Measurements from ENCODE around the gene AQP4.

AQP4 gene

DNA sequence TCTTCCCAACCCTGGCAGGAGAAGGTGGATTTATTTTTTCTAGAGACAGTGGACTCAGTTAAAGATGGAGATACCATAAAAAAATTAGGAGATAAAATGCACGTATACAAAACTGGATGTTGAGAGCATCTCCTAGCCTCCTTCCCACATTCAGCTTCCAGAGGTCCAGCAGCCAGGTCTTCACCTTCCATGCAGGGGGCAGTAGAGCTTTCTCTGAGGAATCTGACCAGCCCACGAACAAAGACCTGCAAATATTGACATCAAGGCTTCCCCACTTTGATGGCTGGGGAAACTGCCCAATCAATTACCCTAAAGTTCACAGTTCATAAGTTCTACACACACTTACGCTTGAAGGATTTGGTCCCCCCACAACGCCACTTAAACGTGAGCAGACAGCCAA lies 24.5 kb downstream of the AQP4 start:
- Histone ChIP-seq H3K4me1 (ENCODE audit: low read length) (no peaks in the 10 kb centered on the region), H3K9ac (ENCODE audit: low read length) (no peak overlapping the region), H3K4me2 (ENCODE audit: low read length) (no peak overlapping the region), H3K4me3 (ENCODE audit: low read length) (no peak overlapping the region), H3K9me3 (ENCODE audit: insufficient read depth, low read length) (no peaks in the 10 kb centered on the region), H3K27me3 (ENCODE audit: low read depth, low read length) (no peaks in the 10 kb centered on the region), H2AFZ (ENCODE audit: low read depth, low read length) (no peak overlapping the region), H3K36me3 (replicated peaks; ENCODE audit: low read depth, low read length) (no peaks in the 10 kb centered on the region), H3K27ac (ENCODE audit: low read length) (no peak overlapping the region), H4K20me1 (ENCODE audit: insufficient read depth, low read length) (no peaks in the 10 kb centered on the region), H3K79me2 (ENCODE audit: low read length) (no peaks in the 10 kb centered on the region)
- TF ChIP-seq, protein P1, sequence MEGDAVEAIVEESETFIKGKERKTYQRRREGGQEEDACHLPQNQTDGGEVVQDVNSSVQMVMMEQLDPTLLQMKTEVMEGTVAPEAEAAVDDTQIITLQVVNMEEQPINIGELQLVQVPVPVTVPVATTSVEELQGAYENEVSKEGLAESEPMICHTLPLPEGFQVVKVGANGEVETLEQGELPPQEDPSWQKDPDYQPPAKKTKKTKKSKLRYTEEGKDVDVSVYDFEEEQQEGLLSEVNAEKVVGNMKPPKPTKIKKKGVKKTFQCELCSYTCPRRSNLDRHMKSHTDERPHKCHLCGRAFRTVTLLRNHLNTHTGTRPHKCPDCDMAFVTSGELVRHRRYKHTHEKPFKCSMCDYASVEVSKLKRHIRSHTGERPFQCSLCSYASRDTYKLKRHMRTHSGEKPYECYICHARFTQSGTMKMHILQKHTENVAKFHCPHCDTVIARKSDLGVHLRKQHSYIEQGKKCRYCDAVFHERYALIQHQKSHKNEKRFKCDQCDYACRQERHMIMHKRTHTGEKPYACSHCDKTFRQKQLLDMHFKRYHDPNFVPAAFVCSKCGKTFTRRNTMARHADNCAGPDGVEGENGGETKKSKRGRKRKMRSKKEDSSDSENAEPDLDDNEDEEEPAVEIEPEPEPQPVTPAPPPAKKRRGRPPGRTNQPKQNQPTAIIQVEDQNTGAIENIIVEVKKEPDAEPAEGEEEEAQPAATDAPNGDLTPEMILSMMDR (IDR thresholded peaks at IDR 0.05; ENCODE audit: low read depth, low read length), result no peak
- no peak for TF ChIP-seq EZH2phosphoT487 (IDR thresholded peaks at IDR 0.05; ENCODE audit: low read depth)

GRCh38 chr18:26839609-26840008 lies 25.9 kb downstream of the AQP4 start:
- no peaks in the 10 kb centered on the region for H3K27me3 ChIP-seq (ENCODE audit: low read depth, low read length)
- TF ChIP-seq, protein P1 (IDR thresholded peaks at IDR 0.05; ENCODE audit: low read depth, low read length), result no peak
- no peak for TF ChIP-seq EZH2phosphoT487 (IDR thresholded peaks at IDR 0.05; ENCODE audit: low read depth)
- no peak overlapping the region for H3K27ac ChIP-seq (ENCODE audit: low read length)
- no peaks in the 10 kb centered on the region for H3K4me1 ChIP-seq (ENCODE audit: low read length)
- H3K4me2 ChIP-seq (ENCODE audit: low read length), result no peak overlapping the region
- H3K79me2 ChIP-seq (ENCODE audit: low read length), result no peaks in the 10 kb centered on the region
- no peak overlapping the region for H2AFZ ChIP-seq (ENCODE audit: low read depth, low read length)
- H4K20me1 ChIP-seq (ENCODE audit: insufficient read depth, low read length), result no peaks in the 10 kb centered on the region
- no peak overlapping the region for H3K4me3 ChIP-seq (ENCODE audit: low read length)
- H3K36me3 ChIP-seq (replicated peaks; ENCODE audit: low read depth, low read length), result no peaks in the 10 kb centered on the region
- no peaks in the 10 kb centered on the region for H3K9me3 ChIP-seq (ENCODE audit: insufficient read depth, low read length)
- no peak overlapping the region for H3K9ac ChIP-seq (ENCODE audit: low read length)

DNA sequence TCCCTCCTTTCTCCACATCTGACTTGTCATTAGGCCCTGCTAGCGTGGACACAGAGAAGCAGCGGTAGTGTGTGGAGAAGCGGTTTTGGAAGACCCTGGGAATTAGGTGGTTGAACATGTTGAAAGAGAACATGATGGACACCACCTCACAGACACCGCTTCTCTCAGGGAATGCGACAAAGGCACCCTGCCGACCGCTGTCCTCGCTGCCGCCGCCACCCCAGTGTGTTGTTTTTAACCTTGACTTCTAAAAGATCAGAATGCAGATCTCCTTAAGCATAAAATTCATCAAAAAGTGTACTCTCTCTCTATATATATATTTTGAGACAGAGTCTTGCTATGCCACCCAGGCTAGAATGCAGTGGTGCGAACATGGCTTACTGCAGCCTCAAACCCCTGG lies 33.2 kb downstream of the AQP4 start:
- no peak overlapping the region for H3K4me2 ChIP-seq (ENCODE audit: low read length)
- no peaks in the 10 kb centered on the region for H4K20me1 ChIP-seq (ENCODE audit: insufficient read depth, low read length)
- no peak for TF ChIP-seq EZH2phosphoT487 (IDR thresholded peaks at IDR 0.05; ENCODE audit: low read depth)
- TF ChIP-seq, protein P1 (IDR thresholded peaks at IDR 0.05; ENCODE audit: low read depth, low read length), result no peak

DNA sequence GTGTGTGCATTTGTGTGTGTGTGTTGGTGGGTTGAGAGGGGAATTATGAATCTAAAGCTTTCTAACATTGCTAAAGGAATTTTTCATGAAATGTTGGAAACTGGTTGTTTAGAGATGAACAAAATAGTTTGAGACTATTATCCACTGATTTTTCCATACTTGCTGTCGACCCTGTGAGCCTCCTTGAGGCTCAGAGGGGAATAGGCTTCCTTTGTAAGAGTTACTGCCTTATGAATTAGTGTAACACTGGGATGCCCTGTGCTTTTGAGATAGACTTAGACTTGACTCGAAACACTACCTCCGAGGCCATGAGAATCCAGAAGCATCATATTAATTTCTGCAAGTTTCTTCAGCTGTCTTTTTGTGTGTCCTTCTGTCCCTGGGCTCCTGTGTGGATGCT lies 37.9 kb downstream of the AQP4 start:
- H3K4me2 ChIP-seq (ENCODE audit: low read length), result no peak overlapping the region
- H3K79me2 ChIP-seq (ENCODE audit: low read length), result no peaks in the 10 kb centered on the region
- no peaks in the 10 kb centered on the region for H3K9me3 ChIP-seq (ENCODE audit: insufficient read depth, low read length)
- H3K27ac ChIP-seq (ENCODE audit: low read length), result no peak overlapping the region
- H4K20me1 ChIP-seq (ENCODE audit: insufficient read depth, low read length), result no peaks in the 10 kb centered on the region
- no peak overlapping the region for H3K4me3 ChIP-seq (ENCODE audit: low read length)
- no peaks in the 10 kb centered on the region for H3K27me3 ChIP-seq (ENCODE audit: low read depth, low read length)
- TF ChIP-seq, protein P1 (IDR thresholded peaks at IDR 0.05; ENCODE audit: low read depth, low read length), result no peak
- no peak for TF ChIP-seq EZH2phosphoT487 (IDR thresholded peaks at IDR 0.05; ENCODE audit: low read depth)
- no peak overlapping the region for H2AFZ ChIP-seq (ENCODE audit: low read depth, low read length)
- H3K9ac ChIP-seq (ENCODE audit: low read length), result no peak overlapping the region
- H3K36me3 ChIP-seq (replicated peaks; ENCODE audit: low read depth, low read length), result no peaks in the 10 kb centered on the region
- no peaks in the 10 kb centered on the region for H3K4me1 ChIP-seq (ENCODE audit: low read length)

More for the DNA sequence above, 33.2 kb downstream of the AQP4 start:
- no peak overlapping the region for H3K9ac ChIP-seq (ENCODE audit: low read length)
- H2AFZ ChIP-seq (ENCODE audit: low read depth, low read length), result no peak overlapping the region
- no peaks in the 10 kb centered on the region for H3K9me3 ChIP-seq (ENCODE audit: insufficient read depth, low read length)
- H3K36me3 ChIP-seq (replicated peaks; ENCODE audit: low read depth, low read length), result no peaks in the 10 kb centered on the region
- H3K4me1 ChIP-seq (ENCODE audit: low read length), result no peaks in the 10 kb centered on the region
- no peak overlapping the region for H3K27ac ChIP-seq (ENCODE audit: low read length)
- no peaks in the 10 kb centered on the region for H3K27me3 ChIP-seq (ENCODE audit: low read depth, low read length)
- no peak overlapping the region for H3K4me3 ChIP-seq (ENCODE audit: low read length)
- H3K79me2 ChIP-seq (ENCODE audit: low read length), result no peaks in the 10 kb centered on the region
